Epithelial cell of esophagus (primary cell): ENCODE measurements around the gene SCAMP2.
"Not testable (repeated sequence)": the region's sequence is repeated elsewhere in the genome, so short reads cannot be mapped to it uniquely, and the experiment has no call there.

Experiments
- DNase-seq: peaks from one replicate; pipeline ENCODE4 v3.0.0; 2010; ENCODE audit warnings: low read depth
- H3K4me3 ChIP-seq: 2 replicates; pipeline ENCODE4 v1.5.1; 2011; ENCODE audit warnings: mild to moderate bottlenecking, low read length, control low read depth
- CTCF ChIP-seq: IDR thresholded peaks from 2 replicates; pipeline ENCODE4 v1.5.1; 2011; ENCODE audit warnings: low read depth, mild to moderate bottlenecking, low read length, control low read depth, inconsistent platforms; ENCODE audit not compliant: insufficient read depth; ENCODE audit errors: missing control alignments

The SCAMP2 gene

GRCh38 chr15:74873036-74873755, at the start of gene SCAMP2:
Gene SCAMP2 (minus strand): TSS chr15:74873365. CDS start chr15:74873255, 110 bp downstream.
- TF ChIP-seq CTCF = no peak
- DNase-seq = peak; percentile 96
- peak within 1 kb of the TSS; percentile 75 for H3K4me3 ChIP-seq

GRCh38 chr15:74920456-74920855, 47.3 kb upstream of the SCAMP2 start:
- no peak for TF ChIP-seq CTCF
- no peak overlapping the region for H3K4me3 ChIP-seq
- DNase-seq = no peak

- DNase-seq = no peak
- no peak for TF ChIP-seq CTCF
Measured at GRCh38 chr15:74917676-74918075, 44.5 kb upstream of the SCAMP2 start.

GRCh38 chr15:74913799-74914198, 40.6 kb upstream of the SCAMP2 start:
- H3K4me3 ChIP-seq, DNase-seq: not testable (repeated sequence)

More at GRCh38 chr15:74917676-74918075, 44.5 kb upstream of the SCAMP2 start:
- no peak overlapping the region for H3K4me3 ChIP-seq

GRCh38 chr15:74913041-74913440, 39.9 kb upstream of the SCAMP2 start:
- no peak for TF ChIP-seq CTCF
- H3K4me3 ChIP-seq = no peak overlapping the region
- peak; percentile 41 for DNase-seq

- TF ChIP-seq CTCF = no peak
- no peak overlapping the region for H3K4me3 ChIP-seq
- no peak for DNase-seq
Measured at GRCh38 chr15:74908635-74909034, 35.5 kb upstream of the SCAMP2 start.

- H3K4me3 ChIP-seq = peak overlapping the region; percentile 78
- TF ChIP-seq CTCF = no peak
- DNase-seq = peak; percentile 13
Measured at GRCh38 chr15:74907163-74907870, 34.2 kb upstream of the SCAMP2 start.
